ENCODE results near the gene KRTAP10-3.

Gene KRTAP10-3

DNA sequence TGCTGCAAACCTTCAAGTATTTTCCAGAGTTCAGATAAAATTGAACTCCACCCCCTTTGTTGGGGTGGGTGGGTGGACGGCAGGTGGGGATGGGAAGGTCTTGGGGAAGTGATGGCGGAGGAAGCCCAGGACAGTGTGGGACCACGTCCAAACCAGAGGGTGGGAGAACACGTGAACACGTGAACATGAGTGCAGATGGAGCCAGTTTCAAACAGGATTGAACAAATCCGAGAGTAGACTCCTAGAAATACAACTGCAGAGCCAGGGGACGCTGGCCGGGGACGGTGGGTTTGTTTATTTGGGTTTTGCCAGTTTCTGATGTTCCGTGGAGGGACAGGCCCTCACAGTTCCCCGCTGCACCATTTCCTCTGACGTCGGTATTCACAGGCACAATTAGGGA lies 10.2 kb downstream of the KRTAP10-3 start:
- TF ChIP-seq GABPA (IDR thresholded peaks at IDR 0.05; ENCODE audit: low read depth): no peak
- TF ChIP-seq SPI1 (IDR thresholded peaks at IDR 0.05; ENCODE audit: borderline replicate concordance, low read depth): no peak
- TF ChIP-seq POLR2AphosphoS5 (IDR thresholded peaks at IDR 0.05; ENCODE audit: low read depth): no peak
- TF ChIP-seq, protein P1, sequence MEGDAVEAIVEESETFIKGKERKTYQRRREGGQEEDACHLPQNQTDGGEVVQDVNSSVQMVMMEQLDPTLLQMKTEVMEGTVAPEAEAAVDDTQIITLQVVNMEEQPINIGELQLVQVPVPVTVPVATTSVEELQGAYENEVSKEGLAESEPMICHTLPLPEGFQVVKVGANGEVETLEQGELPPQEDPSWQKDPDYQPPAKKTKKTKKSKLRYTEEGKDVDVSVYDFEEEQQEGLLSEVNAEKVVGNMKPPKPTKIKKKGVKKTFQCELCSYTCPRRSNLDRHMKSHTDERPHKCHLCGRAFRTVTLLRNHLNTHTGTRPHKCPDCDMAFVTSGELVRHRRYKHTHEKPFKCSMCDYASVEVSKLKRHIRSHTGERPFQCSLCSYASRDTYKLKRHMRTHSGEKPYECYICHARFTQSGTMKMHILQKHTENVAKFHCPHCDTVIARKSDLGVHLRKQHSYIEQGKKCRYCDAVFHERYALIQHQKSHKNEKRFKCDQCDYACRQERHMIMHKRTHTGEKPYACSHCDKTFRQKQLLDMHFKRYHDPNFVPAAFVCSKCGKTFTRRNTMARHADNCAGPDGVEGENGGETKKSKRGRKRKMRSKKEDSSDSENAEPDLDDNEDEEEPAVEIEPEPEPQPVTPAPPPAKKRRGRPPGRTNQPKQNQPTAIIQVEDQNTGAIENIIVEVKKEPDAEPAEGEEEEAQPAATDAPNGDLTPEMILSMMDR (IDR thresholded peaks at IDR 0.05; ENCODE audit: insufficient read depth, low read length): no peak
- TF ChIP-seq, protein P2, sequence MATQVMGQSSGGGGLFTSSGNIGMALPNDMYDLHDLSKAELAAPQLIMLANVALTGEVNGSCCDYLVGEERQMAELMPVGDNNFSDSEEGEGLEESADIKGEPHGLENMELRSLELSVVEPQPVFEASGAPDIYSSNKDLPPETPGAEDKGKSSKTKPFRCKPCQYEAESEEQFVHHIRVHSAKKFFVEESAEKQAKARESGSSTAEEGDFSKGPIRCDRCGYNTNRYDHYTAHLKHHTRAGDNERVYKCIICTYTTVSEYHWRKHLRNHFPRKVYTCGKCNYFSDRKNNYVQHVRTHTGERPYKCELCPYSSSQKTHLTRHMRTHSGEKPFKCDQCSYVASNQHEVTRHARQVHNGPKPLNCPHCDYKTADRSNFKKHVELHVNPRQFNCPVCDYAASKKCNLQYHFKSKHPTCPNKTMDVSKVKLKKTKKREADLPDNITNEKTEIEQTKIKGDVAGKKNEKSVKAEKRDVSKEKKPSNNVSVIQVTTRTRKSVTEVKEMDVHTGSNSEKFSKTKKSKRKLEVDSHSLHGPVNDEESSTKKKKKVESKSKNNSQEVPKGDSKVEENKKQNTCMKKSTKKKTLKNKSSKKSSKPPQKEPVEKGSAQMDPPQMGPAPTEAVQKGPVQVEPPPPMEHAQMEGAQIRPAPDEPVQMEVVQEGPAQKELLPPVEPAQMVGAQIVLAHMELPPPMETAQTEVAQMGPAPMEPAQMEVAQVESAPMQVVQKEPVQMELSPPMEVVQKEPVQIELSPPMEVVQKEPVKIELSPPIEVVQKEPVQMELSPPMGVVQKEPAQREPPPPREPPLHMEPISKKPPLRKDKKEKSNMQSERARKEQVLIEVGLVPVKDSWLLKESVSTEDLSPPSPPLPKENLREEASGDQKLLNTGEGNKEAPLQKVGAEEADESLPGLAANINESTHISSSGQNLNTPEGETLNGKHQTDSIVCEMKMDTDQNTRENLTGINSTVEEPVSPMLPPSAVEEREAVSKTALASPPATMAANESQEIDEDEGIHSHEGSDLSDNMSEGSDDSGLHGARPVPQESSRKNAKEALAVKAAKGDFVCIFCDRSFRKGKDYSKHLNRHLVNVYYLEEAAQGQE (IDR thresholded peaks at IDR 0.05; ENCODE audit: insufficient replicate concordance, low read depth): no peak
- H3K27ac ChIP-seq (replicated peaks): no peak overlapping the region

DNA sequence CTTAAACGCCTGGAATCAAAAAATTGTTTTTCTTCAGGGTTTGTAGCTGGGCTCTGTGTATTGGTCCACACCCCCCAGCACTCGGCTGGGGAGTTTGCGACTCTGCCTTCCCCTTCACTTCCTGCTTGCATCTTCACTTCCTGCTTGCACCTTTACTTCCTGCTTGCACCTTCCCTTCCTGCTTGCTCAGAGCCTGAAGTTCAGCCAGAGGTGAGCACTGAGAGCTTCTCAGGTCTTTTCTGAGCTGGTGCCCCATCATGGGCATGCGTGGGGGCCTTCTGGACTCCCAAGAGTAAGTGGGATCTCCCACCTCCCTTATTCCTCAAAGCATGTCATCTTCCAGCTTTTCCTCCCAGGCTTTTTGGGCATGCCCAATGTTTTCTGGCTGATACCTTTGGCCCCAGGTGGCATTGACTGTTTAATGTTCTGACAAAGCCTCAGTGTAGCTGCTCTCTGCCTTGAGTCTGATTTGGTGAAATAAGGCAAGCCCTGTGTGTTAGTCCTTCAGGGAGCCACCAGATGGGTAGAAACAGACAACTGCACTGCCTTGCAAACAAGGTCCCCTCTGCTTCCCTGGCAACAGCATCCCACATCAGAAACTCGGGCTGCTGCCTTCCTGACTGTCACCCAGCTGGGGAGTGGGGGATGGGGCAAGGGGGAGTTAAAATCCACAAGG lies 10.8 kb downstream of the KRTAP10-3 start:
- DNase-seq (ENCODE audit: low read depth in 1 of 2, low spot score in 1 of 2): no peak

More for the DNA sequence above, 10.2 kb downstream of the KRTAP10-3 start:
- peaks cover 5% of the 10 kb centered on the region for H3K27me3 ChIP-seq (ENCODE audit: insufficient read depth, poor library complexity, severe bottlenecking)
- DNase-seq (ENCODE audit: low read depth in 1 of 2, low spot score in 1 of 2): no peak
- H3K4me3 ChIP-seq (replicated peaks; ENCODE audit: insufficient read depth, low read length): no peak overlapping the region

DNA sequence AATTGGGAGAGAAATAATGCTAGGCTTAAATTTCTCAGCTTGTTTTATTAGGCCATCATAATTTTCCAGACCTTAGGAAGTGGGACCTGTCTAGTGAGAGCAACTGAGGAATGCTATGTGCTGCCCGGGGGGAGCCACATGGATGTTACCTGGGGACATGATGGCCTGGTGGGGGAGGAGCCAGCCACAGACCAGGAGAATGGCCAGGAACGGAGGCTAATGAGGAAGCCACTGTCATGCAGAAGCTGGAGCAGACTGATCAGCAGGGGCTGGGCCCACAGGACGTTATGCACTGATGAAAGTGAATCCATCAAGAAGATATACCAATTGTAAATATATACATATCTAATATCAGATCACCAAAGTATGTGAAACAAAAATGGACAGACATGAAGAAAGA lies 14.0 kb downstream of the KRTAP10-3 start:
- Histone ChIP-seq H3K27me3 (ENCODE audit: insufficient read depth, poor library complexity, severe bottlenecking) (peaks cover 5% of the 10 kb centered on the region), H3K4me3 (replicated peaks; ENCODE audit: insufficient read depth, low read length) (no peak overlapping the region), H3K27ac (replicated peaks) (no peak overlapping the region)
- DNase-seq (ENCODE audit: low read depth in 1 of 2, low spot score in 1 of 2): no peak
- TF ChIP-seq POLR2AphosphoS5 (IDR thresholded peaks at IDR 0.05; ENCODE audit: low read depth) (no peak), SPI1 (IDR thresholded peaks at IDR 0.05; ENCODE audit: borderline replicate concordance, low read depth) (no peak), GABPA (IDR thresholded peaks at IDR 0.05; ENCODE audit: low read depth) (no peak)
- TF ChIP-seq, protein P1 (IDR thresholded peaks at IDR 0.05; ENCODE audit: insufficient read depth, low read length): no peak
- TF ChIP-seq, protein P2 (IDR thresholded peaks at IDR 0.05; ENCODE audit: insufficient replicate concordance, low read depth): no peak

More for the DNA sequence above, 10.8 kb downstream of the KRTAP10-3 start:
- no peak for TF ChIP-seq GABPA (IDR thresholded peaks at IDR 0.05; ENCODE audit: low read depth)
- TF ChIP-seq, protein P1 (IDR thresholded peaks at IDR 0.05; ENCODE audit: insufficient read depth, low read length): no peak
- no peak for TF ChIP-seq SPI1 (IDR thresholded peaks at IDR 0.05; ENCODE audit: borderline replicate concordance, low read depth)
- TF ChIP-seq, protein P2 (IDR thresholded peaks at IDR 0.05; ENCODE audit: insufficient replicate concordance, low read depth): no peak
- TF ChIP-seq POLR2AphosphoS5 (IDR thresholded peaks at IDR 0.05; ENCODE audit: low read depth): no peak
- Histone ChIP-seq H3K4me3 (replicated peaks; ENCODE audit: insufficient read depth, low read length) (no peak overlapping the region), H3K27ac (replicated peaks) (no peak overlapping the region), H3K27me3 (ENCODE audit: insufficient read depth, poor library complexity, severe bottlenecking) (peaks cover 5% of the 10 kb centered on the region)

Data from HL-60 (cell line).